Measurements from ENCODE around the gene TM4SF18.

The TM4SF18 gene

GRCh38 chr3:149325581-149325980 lies 7.9 kb downstream of the TM4SF18 start:
- DNase-seq = no peak

GRCh38 chr3:149324332-149324731 lies 9.1 kb downstream of the TM4SF18 start:
- DNase-seq = no peak

GRCh38 chr3:149321640-149322039 lies 11.8 kb downstream of the TM4SF18 start:
- no peak for DNase-seq

GRCh38 chr3:149321136-149321535 lies 12.3 kb downstream of the TM4SF18 start:
- DNase-seq = no peak

GRCh38 chr3:149319750-149320149 lies 13.7 kb downstream of the TM4SF18 start:
- DNase-seq = no peak

- no peak for DNase-seq
Observed at GRCh38 chr3:149317072-149317471, 16.4 kb downstream of the TM4SF18 start.

- DNase-seq = no peak
Observed at GRCh38 chr3:149316437-149316836, 17.0 kb downstream of the TM4SF18 start.

- DNase-seq = no peak
Observed at GRCh38 chr3:149315694-149316093, 17.7 kb downstream of the TM4SF18 start.

GRCh38 chr3:149314807-149315578 lies 18.4 kb downstream of the TM4SF18 start:
- no peak for DNase-seq

GRCh38 chr3:149313542-149313941 lies 19.9 kb downstream of the TM4SF18 start:
- no peak for DNase-seq

- DNase-seq = no peak
Observed at GRCh38 chr3:149310796-149311534, 22.5 kb downstream of the TM4SF18 start.

- DNase-seq = no peak
Observed at GRCh38 chr3:149307435-149307783, 26.0 kb downstream of the TM4SF18 start.

- DNase-seq = no peak
Observed at GRCh38 chr3:149306751-149307434, 26.5 kb downstream of the TM4SF18 start.

- no peak for DNase-seq
Observed at GRCh38 chr3:149305376-149305775, 28.1 kb downstream of the TM4SF18 start.

GRCh38 chr3:149299938-149300801 lies 33.3 kb downstream of the TM4SF18 start:
- no peak for DNase-seq

GRCh38 chr3:149296972-149297371 lies 36.5 kb downstream of the TM4SF18 start:
- no peak for DNase-seq

- DNase-seq = no peak
Observed at GRCh38 chr3:149292666-149293065, 40.8 kb downstream of the TM4SF18 start.

- DNase-seq = no peak
Observed at GRCh38 chr3:149291178-149291577, 42.3 kb downstream of the TM4SF18 start.

GRCh38 chr3:149288655-149289054 lies 44.8 kb downstream of the TM4SF18 start:
- DNase-seq = no peak

- no peak for DNase-seq
Observed at GRCh38 chr3:149284034-149284433, 49.4 kb downstream of the TM4SF18 start.

- no peak for DNase-seq
Observed at GRCh38 chr3:149283401-149283800, 50.0 kb downstream of the TM4SF18 start.

GRCh38 chr3:149282836-149283235 lies 50.6 kb downstream of the TM4SF18 start:
- no peak for DNase-seq

GRCh38 chr3:149282322-149282721 lies 51.1 kb downstream of the TM4SF18 start:
- DNase-seq = no peak

Data from NCI-H2107 (cell line).